IMR-90 (cell line): ENCODE data around the gene SPON1.

Experiments used
- CEBPB ChIP-seq: IDR thresholded peaks from 2 replicates; pipeline ENCODE4 v1.6.1; 2012; ENCODE audit warnings: low read depth, low read length, improper control_type of control experiment
- CHD1 ChIP-seq: IDR thresholded peaks from 2 replicates; pipeline ENCODE4 v1.6.1; 2012; ENCODE audit warnings: low read depth, low read length, improper control_type of control experiment
- POLR2A ChIP-seq: IDR thresholded peaks from 2 replicates; pipeline ENCODE4 v1.6.1; 2012; ENCODE audit warnings: mild to moderate bottlenecking, low read depth, low read length
- RAD21 ChIP-seq: IDR thresholded peaks from 2 replicates; pipeline ENCODE4 v1.6.1; 2012; ENCODE audit warnings: low read length, improper control_type of control experiment
- RCOR1 ChIP-seq: IDR thresholded peaks from 2 replicates; pipeline ENCODE4 v1.6.1; 2012; ENCODE audit warnings: mild to moderate bottlenecking, low read length, improper control_type of control experiment; ENCODE audit not compliant: insufficient replicate concordance
- TF ChIP-seq, protein P1 (sequence below): conservative IDR thresholded peaks from 2 replicates; pipeline ENCODE4 v1.5.1; 2012; ENCODE audit warnings: mild to moderate bottlenecking, low read depth, low read length, improper control_type of control experiment
- TF ChIP-seq, protein P2 (sequence below): fragments of 150-350 bp; IDR thresholded peaks from 2 replicates; pipeline ENCODE4 v1.6.1; 2016; ENCODE audit warnings: low read depth, mild to moderate bottlenecking, low read length, moderate library complexity, borderline replicate concordance

- TF ChIP-seq, protein P1, sequence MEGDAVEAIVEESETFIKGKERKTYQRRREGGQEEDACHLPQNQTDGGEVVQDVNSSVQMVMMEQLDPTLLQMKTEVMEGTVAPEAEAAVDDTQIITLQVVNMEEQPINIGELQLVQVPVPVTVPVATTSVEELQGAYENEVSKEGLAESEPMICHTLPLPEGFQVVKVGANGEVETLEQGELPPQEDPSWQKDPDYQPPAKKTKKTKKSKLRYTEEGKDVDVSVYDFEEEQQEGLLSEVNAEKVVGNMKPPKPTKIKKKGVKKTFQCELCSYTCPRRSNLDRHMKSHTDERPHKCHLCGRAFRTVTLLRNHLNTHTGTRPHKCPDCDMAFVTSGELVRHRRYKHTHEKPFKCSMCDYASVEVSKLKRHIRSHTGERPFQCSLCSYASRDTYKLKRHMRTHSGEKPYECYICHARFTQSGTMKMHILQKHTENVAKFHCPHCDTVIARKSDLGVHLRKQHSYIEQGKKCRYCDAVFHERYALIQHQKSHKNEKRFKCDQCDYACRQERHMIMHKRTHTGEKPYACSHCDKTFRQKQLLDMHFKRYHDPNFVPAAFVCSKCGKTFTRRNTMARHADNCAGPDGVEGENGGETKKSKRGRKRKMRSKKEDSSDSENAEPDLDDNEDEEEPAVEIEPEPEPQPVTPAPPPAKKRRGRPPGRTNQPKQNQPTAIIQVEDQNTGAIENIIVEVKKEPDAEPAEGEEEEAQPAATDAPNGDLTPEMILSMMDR: no peak
- no peak for TF ChIP-seq CEBPB
- TF ChIP-seq RCOR1: no peak
- no peak for TF ChIP-seq POLR2A
- no peak for TF ChIP-seq CHD1
- TF ChIP-seq, protein P2, sequence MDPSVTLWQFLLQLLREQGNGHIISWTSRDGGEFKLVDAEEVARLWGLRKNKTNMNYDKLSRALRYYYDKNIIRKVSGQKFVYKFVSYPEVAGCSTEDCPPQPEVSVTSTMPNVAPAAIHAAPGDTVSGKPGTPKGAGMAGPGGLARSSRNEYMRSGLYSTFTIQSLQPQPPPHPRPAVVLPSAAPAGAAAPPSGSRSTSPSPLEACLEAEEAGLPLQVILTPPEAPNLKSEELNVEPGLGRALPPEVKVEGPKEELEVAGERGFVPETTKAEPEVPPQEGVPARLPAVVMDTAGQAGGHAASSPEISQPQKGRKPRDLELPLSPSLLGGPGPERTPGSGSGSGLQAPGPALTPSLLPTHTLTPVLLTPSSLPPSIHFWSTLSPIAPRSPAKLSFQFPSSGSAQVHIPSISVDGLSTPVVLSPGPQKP: no peak
- TF ChIP-seq RAD21: no peak
Measured at GRCh38 chr11:14133381-14133780, 170.9 kb downstream of the SPON1 start.
